Muscle of arm (tissue), 14 donors: Measurements from ENCODE around the gene ANKRD34B. TPM values are rescaled to one million over a fixed set of nuclear protein-coding genes. Genes with fewer than 3 reads are reported as not detected.
"Not testable (repeated sequence)": the region's sequence is repeated elsewhere in the genome, so short reads cannot be mapped to it uniquely, and the experiment has no call there.

Experiments
- DNase-seq: peaks from one replicate; pipeline ENCODE4 v3.0.0-alpha.2; 2013
- long read RNA-seq, 11 donors: transcript quantifications; one replicate each; lab custom pipeline, GENCODE V29; 2026
- polyA plus RNA-seq, 12 donors: library from polyadenylated mRNA; unstranded; fragments of 120-200 nt; gene quantifications; one replicate each; pipeline ENCODE4 v1.2.1, GENCODE V29; 2013; ENCODE audit not compliant: insufficient read length in 12 of 12

ANKRD34B gene
- polyA plus RNA-seq: under 1 TPM in 10 of 12 donors, not detected in 2; 0.15 to 0.85 (median 0.41) TPM
- long read RNA-seq, donor 1: 0 reads
- long read RNA-seq, donor 2: 0 reads
- long read RNA-seq, donor 3: 0 reads
- long read RNA-seq, donor 4: 0 reads
- long read RNA-seq, donor 5: 0 reads
- long read RNA-seq, donor 6: 0 reads
- long read RNA-seq, donor 7: 0 reads
- long read RNA-seq, donor 8: 0 reads
- long read RNA-seq, donor 9: 0 reads
- long read RNA-seq, donor 10: 0 reads
- long read RNA-seq, donor 11: 0 reads

- DNase-seq: no peak
Measured at GRCh38 chr5:80569961-80570786, at the start of gene ANKRD34B. ANKRD34B (minus strand) TSS chr5:80570280; CDS start chr5:80560019, 10,261 bp downstream.

DNA sequence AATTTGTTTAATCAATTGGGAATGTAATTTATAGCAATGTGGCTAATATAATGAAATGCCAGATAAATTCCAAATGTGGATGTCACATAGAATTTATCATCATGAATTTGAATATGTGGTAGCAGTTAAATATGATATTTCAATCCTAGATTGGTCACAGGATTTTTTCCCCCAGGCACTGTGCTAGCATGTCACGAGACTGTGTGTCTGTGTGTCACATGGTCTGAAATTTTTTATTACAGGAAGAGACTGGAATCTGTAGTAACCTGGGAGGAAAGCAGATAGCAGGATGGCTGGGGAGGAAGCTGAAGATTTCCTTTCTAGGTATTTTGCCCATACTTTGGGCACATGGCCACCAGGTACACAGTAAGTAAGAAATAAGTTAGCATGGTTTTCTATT, 49.0 kb upstream of the ANKRD34B start:
- DNase-seq: no peak

- DNase-seq: no peak
Measured at GRCh38 chr5:80618438-80618837, 48.4 kb upstream of the ANKRD34B start.

GRCh38 chr5:80615266-80615914, 45.3 kb upstream of the ANKRD34B start:
- DNase-seq: no peak

GRCh38 chr5:80609692-80610091, 39.6 kb upstream of the ANKRD34B start:
- no peak for DNase-seq

- DNase-seq: no peak
Measured at GRCh38 chr5:80608731-80609130, 38.7 kb upstream of the ANKRD34B start.

GRCh38 chr5:80607832-80608231, 37.8 kb upstream of the ANKRD34B start:
- DNase-seq: peak; percentile 17

DNA sequence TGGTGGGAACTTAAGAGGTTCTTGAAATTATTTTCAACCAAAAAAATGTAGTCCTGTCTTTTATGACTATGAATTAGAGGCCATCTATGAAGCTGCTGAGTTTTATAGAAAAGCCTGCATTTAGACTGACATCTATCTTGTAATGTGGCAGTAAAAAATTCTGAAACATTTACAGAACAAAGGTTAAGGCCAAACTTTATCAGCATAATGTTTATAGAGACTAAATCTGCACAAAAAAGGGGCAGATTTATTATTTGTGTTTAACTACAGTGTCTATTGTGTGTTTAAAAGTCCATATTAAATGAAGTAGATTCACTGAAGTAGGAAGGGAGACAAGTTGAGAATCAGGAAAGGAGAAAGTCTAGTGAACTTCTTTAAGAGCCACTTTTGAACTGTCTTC, 37.3 kb upstream of the ANKRD34B start:
- no peak for DNase-seq

DNA sequence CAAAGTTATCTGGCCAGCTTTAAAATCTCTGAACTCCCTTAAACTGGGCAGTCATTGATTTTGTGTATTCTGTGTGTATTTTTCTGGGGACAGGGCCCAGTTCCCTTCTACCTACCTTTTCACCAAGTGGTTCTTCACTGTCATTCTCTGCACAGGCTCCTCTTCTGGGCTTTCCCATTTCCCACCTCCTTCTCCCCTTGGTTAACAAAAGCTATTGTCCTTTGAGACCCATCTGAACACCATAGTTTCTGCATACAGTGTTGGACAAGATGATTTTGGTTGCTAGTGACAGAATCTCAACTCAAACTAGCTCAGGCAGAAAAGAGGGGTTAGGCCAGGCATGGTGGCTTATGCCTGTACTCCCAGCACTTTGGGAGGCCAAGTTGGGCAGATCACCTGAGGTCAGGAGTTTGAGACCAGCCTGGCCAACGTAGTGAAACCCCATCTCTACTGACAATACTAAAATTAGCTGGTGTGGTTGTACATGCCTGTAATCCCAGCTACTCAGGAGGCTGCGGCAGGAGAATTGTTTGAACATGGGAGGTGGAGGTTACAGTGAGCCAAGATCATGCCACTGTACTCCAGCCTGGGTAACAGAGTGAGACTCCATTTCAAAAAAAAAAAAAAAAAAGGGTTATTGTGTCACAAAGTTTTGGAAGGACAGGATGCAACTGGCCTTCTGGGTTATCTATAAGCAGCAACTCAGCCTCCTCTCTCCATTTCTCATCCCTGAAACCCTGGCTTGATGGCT, 31.0 kb upstream of the ANKRD34B start:
- DNase-seq: no peak

DNA sequence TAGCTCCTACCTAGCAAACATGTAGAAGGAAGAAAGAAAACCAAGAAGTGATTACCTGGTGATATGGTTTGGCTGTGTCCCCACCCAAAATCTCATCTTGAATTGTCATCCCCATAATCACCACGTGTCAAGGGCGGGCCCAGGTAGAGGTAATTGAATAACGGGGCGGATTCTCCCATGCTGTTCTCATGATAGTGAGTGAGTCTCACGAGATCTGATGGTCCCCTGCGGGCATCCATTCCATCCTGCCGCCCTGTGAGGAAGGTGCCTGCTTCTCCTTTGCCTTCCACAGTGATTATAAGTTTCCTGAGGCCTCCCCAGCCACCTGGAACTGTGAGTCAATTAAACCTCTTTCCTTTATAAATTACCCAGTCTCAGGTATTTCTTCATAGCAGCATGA, 27.4 kb upstream of the ANKRD34B start:
- no peak for DNase-seq

DNA sequence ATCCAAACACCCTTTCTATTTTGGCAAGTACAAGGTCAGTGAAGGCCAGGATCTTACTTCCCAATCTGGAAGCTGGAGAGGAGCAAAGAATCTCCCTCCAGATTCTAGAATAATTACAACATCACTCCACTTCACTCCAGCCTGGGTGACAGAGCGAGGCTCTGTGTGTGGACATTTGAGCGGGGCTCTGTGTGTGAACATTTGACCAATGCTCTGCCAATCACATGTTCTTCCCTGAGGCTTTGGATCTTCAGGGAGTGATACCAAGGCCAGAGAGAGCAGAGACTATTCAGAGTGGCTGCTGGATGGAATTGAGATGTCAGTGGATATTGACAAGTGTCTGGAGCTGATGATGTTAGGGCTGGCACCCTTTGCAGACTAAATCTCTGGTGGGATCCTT, 24.7 kb upstream of the ANKRD34B start:
- DNase-seq: no peak

DNA sequence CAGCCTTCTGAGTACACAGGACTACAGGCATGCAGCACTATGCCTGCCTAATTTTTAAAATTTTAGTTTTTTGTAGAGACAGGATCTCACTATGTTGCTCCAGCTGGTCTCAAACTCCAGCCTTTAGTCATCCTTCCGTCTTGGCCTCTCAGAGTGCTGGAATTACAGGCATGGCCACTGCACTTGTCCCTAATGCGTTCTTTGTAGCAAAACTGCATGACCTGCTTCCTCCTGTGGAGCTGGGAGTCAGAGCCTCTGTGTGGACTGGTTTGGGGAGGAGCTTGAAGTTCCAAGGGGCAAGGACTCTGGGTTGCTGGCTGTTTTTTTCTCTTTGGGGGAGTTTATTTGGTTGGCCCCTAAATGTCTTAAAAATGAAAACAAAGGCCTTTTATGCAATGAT, 22.7 kb upstream of the ANKRD34B start:
- DNase-seq: no peak

DNA sequence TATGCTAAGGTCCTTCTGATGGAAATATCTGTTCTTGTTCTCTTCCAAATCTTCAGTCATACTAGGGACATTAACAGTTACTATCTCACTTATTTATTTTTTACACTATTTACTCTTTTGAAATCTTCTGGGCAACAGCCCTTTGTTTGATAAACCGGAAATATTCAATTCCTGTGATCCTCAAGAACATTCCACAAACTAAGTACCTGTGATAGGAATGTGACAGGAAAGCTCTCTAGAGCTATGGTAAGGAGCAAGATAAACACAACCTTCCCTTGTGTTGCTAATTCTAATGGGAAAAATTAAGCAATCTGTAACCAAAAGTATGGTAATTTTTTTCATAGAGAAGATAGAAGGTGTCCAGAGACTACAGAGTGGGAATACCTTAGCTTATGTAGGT, 22.0 kb upstream of the ANKRD34B start:
- DNase-seq: no peak

- DNase-seq: no peak
Measured at GRCh38 chr5:80591352-80591751, 21.3 kb upstream of the ANKRD34B start.

DNA sequence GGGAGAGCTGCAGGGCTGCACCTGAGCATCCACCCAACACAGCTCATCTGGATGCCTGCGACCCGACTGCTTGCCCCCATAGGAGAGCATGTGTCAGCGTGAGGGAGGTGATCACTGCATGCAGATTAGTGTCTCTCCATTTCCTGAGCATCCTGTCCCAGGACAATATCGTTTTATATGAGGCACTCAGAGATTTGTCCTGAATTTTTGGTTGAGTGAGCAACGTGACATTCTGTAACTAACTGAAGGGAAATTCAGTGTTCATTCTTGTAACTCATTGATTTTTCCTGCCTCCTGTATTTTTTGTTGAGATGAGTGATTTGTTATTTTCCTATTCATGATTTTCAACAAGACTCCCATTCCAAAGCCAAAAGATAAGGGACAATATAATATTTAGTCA, 20.7 kb upstream of the ANKRD34B start:
- DNase-seq: no peak

- DNase-seq: no peak
Measured at GRCh38 chr5:80588858-80589540, 18.9 kb upstream of the ANKRD34B start.

DNA sequence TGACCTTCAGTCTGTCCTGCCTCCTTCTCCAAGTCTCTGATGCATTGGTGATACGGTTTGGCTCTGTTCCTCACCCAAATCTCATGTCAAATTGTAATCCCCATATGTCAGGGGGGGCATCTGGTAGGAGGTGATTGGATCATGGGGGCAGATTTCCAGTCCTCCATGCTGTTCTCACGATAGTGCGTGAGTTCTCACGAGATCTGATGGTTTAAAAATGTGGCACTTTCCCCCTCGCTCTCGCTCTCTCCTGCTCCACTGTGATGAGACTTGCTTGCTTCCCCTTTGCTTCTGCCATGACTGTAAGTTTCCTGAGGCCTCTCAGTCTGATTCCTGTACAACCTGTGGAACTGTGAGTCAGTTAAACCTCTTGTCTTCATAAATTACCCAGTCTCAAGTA, 14.7 kb upstream of the ANKRD34B start:
- no peak for DNase-seq

DNA sequence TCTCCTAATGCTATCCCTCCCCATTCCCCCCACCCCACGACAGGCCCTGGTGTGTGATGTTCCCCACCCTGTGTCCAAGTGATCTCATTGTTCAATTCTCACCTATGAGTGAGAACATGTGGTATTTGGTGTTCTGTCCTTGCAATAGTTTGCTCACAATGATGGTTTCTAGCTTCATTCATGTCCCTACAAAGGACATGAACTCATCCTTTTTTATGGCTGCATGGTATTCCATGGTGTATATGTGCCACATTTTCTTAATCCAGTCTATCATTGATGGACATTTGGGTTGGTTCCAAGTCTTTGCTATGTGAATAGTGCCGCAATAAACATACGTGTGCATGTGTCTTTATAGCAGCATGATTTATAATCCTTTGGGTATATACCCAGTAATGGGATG, 10.2 kb upstream of the ANKRD34B start:
- DNase-seq: not testable (repeated sequence)

GRCh38 chr5:80579050-80579449, 9.0 kb upstream of the ANKRD34B start:
- no peak for DNase-seq

DNA sequence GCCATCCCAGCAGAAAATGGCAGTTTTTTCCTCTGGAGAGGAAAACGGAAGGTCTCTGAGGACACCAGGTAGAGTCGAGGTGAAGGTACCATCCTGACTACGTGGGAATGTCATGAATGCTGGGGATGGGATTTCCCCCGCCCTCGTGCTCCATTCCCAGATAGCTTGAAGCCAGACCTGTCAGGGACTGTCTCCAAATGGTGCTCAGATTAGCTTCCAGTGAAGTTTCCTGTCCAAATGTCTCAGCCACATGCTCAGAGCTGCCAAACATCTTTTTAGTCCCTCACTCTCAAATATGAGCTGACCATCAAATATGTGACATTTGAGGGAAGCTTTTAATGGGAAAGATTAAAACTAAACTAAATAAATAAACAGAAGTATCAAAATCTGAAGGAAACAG, 7.6 kb upstream of the ANKRD34B start:
- no peak for DNase-seq

DNA sequence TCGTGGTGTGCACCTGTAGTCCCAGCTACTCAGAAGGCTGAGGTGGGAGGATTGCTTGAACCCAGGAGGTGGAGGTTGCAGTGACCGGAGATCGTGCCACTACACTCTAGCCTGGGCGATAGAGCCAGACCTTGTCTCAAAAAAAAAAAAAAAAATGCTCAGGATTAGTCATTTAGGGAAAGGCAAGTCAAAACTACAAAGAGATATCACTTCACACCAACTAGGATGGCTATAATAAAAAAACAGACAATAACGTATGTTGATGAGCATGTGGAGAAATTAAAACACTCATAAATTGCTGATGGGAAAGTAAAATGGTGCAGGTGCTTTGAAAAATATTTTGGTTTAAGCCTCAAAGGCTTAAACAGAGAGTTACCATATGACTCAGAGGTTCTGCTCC, 6.3 kb upstream of the ANKRD34B start:
- DNase-seq: no peak

DNA sequence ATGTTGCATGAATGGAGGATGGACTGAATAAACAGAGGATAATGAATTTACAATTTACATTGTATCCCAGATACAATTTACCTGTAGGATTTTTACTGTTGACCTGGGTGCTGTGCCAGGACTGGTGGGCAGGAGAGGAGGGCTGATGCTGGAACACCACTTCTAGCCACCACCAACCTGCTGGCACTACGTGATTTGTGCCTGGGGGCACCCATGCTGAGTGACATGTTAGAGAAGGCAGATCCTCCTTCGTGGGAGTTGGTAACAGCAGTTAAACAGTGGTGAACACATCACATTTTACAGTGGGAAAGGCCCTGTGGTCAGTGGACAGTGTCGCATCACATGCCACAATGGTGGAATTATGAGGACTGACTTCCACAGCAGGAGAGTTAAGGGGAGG, 3.0 kb upstream of the ANKRD34B start:
- no peak for DNase-seq
